ENCODE measurements around the gene POLR1D.
"Not testable (repeated sequence)": the region's sequence is repeated elsewhere in the genome, so short reads cannot be mapped to it uniquely, and the experiment has no call there.

Gene POLR1D

DNA sequence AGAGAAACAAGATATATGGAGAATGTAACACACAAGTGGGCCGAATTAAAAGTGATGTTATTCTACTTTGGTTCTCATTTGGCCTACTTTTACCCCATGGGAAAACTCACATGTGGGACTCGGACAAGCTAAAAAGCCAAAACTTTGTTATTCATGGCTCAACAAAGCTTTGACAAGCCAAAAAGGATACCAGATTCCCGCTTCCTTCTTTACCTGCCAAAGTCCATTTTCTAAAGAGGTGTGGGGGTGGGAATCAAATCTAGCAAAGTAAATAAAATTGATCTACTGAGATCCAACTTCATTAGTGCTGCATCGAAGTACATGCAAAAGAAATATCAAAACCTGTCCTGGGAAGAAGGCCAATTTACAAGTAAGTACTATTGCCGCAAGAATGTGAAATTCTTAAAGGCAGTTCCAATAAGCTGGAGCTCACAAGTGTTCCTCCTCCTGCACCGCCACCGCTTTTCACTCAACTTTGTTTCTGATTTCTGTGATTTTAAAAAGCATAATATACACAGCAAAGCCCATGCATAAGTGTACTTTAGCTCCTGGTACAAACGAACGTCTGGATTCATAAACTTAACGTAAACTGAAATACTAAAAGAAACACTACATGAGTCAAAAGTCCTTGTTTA is 2.5 kb upstream of the POLR1D start:
- DNase-seq, result no peak

DNA sequence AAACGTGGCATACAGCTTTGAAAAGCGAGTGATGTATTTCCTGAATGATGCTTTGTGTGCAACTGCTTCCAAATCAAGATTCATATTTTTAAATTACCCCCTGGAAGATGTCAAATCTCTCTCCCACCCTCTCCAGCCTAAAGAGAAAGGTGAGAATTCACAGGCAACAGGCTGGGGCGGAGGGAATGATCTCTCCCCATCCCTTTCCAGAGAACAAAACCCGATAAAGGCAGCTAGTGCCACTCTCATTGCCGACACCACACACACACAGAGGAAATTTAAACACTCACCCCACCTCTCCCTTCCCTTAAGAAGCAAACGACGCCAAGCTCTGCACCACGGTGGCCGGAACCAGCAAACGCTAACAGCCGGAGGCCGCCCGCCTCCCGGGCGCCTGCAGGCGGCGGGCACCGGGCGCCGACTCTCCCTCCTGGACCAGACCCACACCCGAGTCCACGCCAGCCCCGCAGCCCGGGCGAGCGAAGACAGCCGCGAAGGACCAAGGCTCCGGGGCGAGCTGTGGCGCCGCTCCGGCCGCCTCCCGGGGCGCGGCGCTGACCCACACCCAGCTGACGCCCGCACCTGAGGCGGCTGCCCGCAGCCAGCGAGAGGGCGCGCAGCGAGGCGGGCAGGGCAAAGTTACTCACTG is 1.8 kb upstream of the POLR1D start:
- peak; percentile 29 for DNase-seq

DNA sequence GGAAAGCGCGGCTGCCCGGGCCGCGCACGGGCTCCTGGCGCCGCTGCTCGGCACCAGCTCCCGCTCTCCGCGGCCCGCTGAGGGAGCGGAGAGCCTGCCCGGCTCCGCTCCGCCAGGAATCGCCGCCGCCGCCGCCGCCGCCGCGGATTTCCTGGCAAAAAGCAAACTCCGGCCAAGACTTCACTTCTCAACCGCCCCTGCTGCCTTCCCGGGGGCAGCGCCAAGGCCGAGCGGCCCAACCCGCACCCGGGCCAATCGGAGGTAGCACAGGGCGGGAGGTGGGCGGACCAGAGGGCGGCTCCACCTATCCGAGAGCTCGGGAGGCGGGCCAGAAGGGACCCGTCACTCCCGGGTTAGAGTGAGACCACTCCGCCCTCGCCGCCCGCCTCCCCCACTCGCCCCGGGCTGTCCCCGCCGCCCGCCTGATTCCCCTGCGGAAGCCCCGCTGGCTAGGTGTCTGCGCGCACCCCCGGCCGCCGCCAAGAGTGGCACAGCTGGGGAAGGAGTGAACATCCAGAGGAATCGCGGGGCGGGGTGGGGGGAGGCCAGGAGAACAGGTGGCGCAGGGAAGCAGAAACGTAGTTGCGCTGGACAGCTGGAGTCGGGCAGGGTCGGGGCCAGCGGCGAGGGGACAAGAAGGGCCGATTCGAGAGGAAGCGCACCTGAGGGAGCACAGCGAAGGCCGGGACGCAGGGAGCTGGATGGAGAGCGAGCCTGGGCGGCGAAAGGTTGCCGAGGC is 1.1 kb upstream of the POLR1D start, which contains the start of gene LNX2:
LNX2 (minus strand) TSS at position 153 of the 739 bp plus-strand sequence. CDS start 38,826 bp downstream, outside the sequence.
- peak; percentile 92 for DNase-seq

DNA sequence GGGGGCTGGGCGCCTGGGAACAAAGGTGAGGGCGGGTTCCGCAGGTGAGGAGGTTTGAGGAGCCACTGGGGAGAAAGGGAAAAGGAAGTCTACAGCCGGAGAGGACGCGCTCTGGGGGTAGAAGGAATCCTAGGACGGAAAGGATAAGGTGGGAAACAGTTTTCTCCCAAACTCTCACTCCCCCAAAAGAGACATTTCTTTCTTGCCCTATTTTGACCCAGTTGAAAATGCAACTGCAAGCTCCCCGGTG is 651 bp upstream of the POLR1D start:
- DNase-seq, result no peak

DNA sequence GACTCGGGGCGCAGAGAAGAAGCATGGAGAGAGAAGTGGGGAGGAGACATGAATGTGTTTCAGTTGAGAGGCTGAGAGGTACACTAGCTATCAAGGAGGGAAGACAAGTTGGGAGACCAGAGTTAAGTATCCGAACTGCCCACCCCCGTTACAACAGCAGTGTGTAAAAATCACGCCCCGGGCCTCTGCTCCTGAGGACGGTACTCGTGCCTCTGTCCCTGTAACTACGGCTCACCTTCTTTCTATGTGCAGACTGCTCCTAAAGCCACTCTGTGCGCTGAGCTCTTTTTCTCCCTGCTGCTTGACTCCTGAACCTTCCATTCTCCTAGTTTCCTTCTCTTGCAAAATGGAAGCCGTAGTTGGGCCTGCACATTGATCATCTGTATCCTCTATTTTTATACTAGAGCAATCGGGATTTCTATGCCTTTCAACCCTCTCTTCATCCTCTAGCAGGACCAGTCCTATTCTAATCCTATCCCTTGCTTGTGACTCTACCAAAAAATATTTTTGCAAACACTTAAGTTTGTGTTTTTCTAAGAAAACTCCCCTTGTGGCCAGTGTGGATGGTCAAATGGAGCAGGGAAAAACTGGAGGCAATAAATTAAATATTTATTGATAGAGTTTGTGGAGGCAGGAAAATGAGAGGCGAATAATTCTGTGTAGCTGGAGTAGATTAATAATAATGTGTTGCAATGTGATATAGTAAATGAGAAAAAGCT is 569 bp downstream of the POLR1D start:
- DNase-seq, result no peak

DNA sequence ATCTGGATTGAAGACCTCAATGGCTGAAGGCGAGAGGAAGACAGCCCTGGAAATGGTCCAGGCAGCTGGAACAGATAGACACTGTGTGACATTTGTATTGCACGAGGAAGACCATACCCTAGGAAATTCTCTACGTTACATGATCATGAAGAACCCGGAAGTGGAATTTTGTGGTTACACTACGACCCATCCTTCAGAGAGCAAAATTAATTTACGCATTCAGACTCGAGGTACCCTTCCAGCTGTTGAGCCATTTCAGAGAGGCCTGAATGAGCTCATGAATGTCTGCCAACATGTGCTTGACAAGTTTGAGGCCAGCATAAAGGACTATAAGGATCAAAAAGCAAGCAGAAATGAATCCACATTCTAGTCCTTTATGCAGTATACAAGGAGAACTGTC is 1.2 kb downstream of the POLR1D start:
- no peak for DNase-seq

DNA sequence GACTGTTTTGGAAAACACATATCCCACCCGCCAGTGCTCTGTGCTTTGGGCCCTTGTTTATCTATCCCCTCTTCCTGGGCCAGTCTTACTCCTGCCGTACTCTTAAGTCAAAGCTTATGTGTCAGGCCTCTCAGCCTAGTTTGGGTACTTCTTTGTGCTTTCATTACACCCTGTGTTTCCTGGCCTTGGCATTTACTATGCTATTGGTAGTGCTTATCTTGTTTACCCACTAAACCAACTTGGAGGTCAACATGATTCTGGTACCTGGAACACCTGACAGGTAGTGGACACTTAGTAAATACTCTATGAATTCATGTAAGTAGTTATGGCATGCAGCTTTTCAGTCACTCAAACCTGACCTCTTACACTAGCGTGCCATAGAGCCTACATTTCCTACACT is 2.4 kb downstream of the POLR1D start:
- no peak for DNase-seq

DNA sequence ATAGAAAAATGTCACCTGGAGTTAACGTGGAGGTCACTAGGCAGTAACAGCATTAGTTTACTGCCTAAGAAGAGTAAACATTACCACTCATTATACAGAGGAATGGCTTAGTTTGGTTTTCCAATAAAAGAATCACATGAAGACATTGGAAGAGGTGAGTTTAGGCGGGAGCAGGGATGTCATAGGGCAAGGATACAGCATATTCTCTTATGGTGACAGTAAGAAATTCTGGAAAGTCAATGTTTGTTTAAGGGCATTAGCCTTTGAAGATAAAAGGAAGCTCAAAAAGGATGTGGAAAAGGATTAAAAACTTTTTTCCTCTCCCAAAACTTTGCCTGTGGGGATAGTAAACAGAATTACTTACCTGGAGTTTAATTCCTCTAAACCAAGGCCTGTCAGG is 4.1 kb downstream of the POLR1D start:
- DNase-seq, result no peak

DNA sequence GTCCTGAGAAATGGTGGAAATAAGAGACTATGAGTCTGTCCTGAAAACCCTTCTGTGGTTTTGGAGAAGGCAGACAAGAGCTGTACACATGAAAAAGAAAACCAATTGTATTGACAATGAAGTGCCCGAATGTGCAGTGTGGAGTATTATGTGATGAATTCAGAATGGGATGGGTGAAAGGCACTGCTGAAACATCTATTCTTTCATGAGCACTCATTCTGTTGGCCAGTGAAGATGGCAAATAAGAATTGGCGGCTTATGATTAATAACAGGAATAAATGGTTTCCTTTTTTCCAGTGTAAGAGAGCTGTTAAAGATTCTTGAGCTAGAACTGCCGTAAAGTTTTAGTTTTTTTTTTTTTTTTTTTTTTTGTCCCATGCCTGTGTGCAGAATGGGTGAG is 5.7 kb downstream of the POLR1D start:
- DNase-seq, result no peak

DNA sequence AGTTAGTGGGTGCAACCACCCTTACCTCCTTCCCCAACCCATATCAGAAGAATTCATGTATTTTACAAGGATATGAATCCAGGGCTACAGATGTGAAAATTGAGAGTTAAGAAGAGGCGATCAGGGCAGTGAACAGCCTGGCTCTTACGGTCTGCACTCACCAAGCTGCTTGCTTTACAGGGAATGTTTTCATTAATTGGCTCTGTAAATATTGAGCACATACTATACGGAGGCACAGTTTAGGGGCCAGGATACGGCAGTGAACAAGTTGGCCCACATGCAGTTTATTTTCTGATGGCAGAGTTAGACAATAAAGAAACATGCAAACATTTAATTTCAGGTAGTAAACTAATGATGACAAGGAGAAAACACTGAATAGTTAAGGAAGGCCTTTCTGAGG is 6.4 kb downstream of the POLR1D start:
- DNase-seq, result no peak

DNA sequence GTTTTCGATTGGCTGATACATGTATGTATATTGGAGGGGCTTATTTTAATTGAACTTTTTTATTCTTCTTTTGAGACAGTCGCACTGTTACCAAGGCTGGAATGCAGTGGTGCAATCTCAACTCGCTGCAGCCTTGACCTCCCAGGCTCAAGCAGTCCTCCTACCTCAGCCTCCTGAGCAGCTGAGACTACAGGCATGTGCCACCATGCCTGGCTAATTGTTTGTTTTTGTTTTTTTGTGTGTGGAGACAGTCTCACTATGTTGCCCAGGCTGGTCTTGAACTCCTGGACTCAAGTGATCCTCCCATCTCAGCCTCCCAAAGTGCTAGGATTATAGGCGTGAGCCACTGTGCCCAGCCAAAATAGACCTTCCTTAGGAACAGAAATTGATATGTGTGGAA is 7.1 kb downstream of the POLR1D start:
- DNase-seq, result not testable (repeated sequence)

DNA sequence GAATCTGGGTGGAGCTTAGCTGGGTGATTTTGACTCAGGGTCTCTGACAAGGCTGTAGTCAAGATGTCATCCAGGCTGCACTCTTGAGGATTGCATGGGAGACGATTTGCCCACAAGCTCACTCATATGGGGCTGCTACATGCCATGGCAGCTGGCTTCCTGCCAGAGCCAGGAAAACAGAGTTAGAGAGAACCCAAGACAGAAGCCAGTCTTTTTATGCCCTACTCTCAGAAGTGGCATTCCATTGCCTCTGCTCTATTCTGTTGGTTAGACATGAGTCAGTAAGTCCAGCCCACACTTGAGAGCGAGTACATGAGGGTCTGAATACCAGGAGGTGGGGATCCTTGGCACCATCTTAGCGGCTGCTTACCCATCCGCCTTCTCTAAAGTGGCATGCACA is 9.5 kb downstream of the POLR1D start:
- no peak for DNase-seq

DNA sequence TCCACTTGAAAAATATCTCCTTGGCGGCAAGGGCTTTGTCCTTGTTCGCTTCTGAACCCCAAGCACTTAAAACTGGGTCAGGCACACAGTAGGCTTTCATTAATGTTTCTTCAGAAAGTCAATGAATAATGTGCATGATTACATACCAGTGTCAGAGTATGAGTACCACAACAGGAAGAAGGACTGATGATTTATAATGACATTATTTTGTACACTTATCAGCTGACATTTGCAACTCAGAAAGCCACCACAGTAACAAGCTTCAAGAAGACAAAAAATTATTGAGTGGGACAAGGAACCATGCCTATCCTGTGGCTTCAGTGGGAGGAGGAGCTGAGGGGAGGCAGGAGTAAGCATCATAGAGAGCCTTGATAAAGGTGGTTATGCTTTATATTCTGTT is 10.0 kb downstream of the POLR1D start:
- DNase-seq, result no peak

DNA sequence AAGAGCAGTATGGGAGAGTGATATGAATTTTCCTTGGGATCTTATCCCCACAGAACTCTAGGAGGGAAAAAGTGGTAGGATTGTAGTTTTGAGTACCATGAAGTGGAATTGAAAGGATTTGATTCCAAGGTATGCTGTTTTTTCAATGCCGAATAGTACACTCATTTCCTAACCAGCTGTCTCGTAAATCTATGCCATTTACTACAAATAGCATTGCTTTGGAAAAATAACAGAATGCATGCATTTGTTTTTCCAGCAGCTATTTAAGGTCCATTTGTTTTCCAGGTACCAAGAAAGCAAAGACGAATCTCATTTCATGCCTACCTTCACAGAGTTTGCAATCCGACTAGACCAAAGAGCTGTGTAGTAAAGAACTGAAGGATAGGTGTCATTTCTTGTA is 10.5 kb downstream of the POLR1D start:
- DNase-seq, result no peak

DNA sequence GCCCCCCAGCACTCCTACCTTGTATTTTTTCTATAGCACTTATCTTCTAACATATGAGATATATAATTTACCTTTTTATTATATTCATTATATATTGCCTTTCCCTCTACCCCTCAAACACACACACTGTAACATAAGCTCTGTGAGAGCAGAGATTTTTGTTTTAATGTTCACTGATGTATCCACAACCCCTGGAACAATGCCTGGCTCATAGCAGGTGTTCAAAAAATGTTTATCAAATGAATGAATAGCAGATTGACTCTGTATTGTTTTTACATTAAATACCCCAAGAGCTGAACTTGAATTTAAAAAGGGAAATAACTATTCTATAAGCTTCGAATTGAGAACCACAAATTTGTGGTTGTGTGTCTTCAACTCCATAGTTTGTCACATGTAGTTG is 11.0 kb downstream of the POLR1D start:
- no peak for DNase-seq

DNA sequence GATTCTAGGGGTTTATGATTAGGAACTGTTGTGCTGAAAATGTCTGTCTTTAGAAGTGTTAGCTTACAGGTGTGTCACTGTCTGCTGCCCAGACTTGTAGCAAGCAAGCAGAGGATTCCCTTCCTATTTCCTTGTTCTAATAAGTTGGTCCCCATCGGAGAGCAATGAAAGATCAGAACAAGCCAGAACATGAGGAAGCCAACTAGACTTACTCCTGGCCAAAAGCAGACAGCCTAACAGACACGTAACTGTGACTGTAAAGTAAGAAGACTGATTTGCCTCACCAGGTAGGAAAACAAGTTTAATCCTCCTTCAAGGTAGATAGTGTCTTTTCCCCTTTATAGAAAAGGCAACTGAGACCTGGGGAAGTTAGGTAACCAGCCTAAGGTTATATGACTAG is 12.5 kb downstream of the POLR1D start:
- no peak for DNase-seq

DNA sequence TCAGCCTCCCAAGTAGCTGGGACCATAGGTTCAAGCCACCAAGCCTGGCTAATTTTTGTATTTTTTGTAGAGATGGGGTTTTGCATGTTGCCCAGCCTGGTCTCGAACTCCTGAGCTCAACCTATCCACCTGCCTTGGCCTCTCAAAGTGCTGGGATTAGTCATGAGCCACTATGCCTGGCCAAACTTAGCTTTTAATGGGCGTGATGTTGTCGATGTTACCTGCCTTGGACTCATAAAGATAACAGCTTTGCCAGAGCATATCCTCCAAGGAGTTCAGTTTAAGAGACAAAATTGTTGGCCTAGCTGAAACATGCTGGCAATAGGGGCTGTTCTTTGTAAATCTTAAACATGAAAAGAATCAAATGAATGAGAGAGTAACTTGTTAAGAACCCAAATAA is 13.1 kb downstream of the POLR1D start:
- no peak for DNase-seq

DNA sequence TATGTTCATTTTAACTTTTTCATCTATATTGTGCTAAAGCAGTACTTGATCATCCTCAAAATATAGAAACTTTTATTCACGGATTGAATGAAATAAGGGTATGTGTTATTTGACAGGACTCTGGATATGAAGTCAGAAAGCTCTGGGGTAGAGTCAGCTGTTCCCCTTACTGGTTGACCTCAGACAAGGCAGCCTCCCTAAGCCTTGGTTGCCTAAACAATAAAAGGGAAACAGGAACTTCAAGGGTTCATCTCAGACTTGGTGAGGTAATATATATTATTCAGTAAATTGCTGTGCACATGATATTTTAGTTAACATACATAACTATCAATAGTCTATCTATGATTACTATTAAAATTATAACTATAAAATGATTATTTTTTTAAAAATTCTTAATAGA is 13.6 kb downstream of the POLR1D start:
- no peak for DNase-seq

DNA sequence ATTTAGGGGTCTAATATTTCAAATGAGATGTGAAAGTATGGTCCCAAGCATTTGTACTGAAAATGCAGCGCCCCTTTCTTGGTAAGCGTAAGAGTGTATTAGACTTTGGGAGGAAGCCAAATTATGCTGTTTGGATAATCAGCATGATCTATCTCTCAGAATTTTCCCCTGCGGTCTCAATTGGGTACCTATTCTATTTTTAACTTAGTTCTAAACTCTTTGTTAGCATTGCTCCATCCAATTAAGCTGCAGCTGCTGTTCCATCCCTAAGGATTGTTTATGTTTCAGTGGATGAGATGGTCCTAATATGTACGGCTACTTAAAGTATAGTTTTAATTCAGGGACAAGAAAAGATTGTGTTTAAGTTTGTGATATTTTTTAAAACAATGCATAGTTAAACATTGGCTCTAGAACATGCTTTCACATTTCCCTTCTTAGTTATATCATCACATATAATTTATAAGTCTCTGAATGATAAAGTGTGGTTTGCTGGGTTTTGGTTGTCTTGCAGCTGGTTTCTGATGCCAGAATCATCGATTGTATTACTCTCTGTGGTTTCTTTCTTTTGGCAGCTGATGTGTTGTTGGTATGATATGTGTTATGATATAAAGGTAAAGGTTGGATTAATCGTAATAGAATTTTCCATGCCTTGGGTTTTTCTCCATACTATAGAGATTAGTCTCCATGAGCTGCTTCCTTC is 15.0 kb downstream of the POLR1D start:
- DNase-seq, result no peak

DNA sequence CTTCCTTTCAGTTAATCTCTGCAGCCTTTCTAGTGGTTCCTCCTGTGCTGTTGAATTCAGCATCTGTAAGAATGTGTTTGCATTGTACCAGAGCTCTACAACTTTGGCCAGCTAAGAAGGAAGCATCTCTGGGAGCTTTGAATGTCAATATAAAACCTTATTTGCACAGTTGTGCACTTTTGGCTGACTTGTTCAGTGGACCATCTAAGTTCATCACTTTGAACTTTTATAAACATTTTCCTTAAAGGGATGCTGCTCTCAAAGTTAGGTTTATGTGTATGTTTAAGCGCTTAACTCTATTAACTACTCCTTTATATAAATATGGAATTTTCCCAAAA is 15.6 kb downstream of the POLR1D start:
- DNase-seq, result no peak

DNA sequence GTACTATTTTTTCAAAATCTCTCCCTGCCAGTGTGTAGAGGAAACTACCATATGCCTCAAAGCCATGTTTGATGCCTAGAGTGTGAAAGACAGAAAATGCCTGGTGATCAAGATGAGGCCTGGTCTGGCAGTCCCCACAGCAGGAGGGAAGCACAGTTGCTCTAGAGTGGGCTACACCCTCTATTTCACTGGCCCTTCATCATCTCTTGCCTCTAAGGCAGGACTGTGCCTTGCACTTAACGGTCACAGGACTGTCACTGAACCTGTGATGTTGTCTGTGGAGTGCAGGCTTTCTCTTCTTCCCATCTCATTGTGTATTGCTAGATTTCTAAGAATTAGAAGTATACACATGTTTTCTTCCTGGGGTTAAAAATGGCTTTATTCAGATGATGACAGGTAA is 16.3 kb downstream of the POLR1D start:
- no peak for DNase-seq

DNA sequence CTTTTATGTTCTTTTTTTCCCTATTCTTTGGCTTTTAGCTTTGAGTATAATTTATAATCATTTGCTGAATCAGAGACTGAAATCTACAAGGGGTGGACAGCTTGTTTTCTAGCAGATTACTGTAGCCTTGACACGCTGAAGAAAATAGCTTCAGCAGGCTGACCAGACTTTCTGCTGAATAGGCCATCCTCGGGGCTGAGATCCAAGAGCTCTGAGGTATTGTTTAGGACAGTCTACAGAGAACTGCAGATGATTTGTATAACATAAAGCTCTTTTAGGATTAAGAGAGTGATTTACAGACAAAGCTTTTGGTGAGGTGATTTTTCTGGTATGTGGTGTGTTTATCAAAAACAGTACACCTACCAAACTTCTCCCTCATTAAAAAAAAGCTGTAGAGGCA is 16.8 kb downstream of the POLR1D start:
- DNase-seq, result no peak

DNA sequence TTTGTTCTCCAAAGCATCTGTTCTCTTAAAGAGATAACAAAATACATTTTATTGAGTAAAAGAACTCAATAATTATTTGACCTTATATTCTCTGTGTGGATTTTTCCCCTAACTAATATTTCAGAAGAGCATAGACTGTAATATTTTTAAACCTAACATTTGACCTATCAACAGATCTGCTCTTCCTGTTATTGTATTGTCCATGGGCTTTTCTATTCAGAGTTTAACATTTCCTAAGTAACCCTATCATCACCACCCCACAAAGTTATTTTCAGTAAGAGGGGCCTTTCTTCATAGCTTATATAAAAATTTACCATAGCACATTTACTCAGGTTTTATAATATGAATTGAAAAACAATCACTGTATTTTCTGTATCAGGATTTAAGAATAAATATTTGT is 17.5 kb downstream of the POLR1D start:
- no peak for DNase-seq

Measured in effector CD8-positive, alpha-beta T cell (primary cell).